Measurements from ENCODE around the gene DSCAML1. TPM values are rescaled to one million over a fixed set of nuclear protein-coding genes. Genes with fewer than 3 reads are reported as not detected.

The DSCAML1 gene
- total and polyA plus RNA-seq, 10 of the 15 experiments (the other 5 are each of a cell fraction or from before 2014, with no cell fraction given): 0.03 to 0.18 (median 0.06) TPM; not detected in 1

DNA sequence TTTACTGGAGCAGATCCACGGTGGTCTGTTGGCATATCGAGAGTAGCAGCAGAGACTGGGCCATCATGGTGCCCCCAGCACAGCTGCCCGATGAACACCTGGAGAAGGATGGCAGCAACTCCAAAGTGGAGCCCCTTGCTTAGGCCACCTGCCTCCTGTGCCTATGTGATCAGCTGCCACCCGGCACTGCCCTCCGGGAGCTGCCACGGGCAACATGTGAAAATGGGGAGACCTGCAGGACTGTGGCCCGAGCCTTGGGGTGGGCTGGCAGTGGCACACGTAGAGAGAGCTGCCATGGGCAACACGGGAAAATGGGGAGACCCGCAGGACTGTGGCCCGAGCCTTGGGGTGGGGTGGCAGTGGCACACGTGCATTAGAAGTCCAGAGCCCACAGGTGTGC is 24.4 kb upstream of the DSCAML1 start:
- no peak overlapping the region for H3K9ac ChIP-seq (ENCODE audit: control insufficient read depth, insufficient read depth, low read length)
- ChIA-PET SMC1A (ENCODE audit: uncharacterized antibody, unreplicated experiment) (interaction anchor here (0.8 to 11.7 kb wide), 7 partner anchors 12 to 232 kb away, joined by 3 to 318 read pairs (median 5); no protein-coding TSS in a partner anchor), RAD21 (ENCODE audit: unreplicated experiment) (interaction anchor here (1.0 to 22.6 kb wide), 5 partner anchors 15 to 232 kb away, joined by 3 to 393 read pairs (median 183); no protein-coding TSS in a partner anchor), CTCF (interaction anchor here (0.7 to 16.0 kb wide), 18 partner anchors 10 to 396 kb away, joined by 3 to 503 read pairs (median 4); no protein-coding TSS in a partner anchor), POLR2A (interaction anchor here (0.9 to 1.5 kb wide), 3 partner anchors 10 to 324 kb away, joined by 4 read pairs; no protein-coding TSS in a partner anchor)
- H3K4me1 ChIP-seq (ENCODE audit: control insufficient read depth, insufficient read depth, low read length): peaks cover 38% of the 10 kb centered on the region
- no peaks in the 10 kb centered on the region for H4K20me1 ChIP-seq (ENCODE audit: control insufficient read depth, insufficient read depth)
- H3K4me2 ChIP-seq (ENCODE audit: control insufficient read depth, insufficient read depth): no peak overlapping the region
- H3K27ac ChIP-seq (ENCODE audit: control insufficient read depth, insufficient read depth): no peak overlapping the region
- intact Hi-C loops (cut with micrococcal nuclease; ENCODE audit: unreplicated experiment): no loop called here
- in situ Hi-C loops (cut with MboI): no loop called here
- 59% methylated on average over 12 of the region's 12 CpGs for WGBS (ENCODE audit: insufficient coverage, insufficient replicate concordance, low lambda C conversion rate, missing lambda C conversion rate)
- H3K4me3 ChIP-seq: no peak overlapping the region
- FAIRE-seq (no peak), DNase-seq (ENCODE audit: low read depth, low spot score) (no peak), ATAC-seq (no peak)
- H3K36me3 ChIP-seq (ENCODE audit: control insufficient read depth in 2 of 2, insufficient read depth in 2 of 2, low read length in 1 of 2): no peaks in the 10 kb centered on the region
- H2AFZ ChIP-seq (ENCODE audit: control insufficient read depth, low read depth, low read length): no peak overlapping the region
- BruUV-seq (replicated peaks): no TSS peak
- no peak for TF ChIP-seq WRNIP1 (IDR thresholded peaks at IDR 0.05; ENCODE audit: borderline replicate concordance, low read depth, low read length)
- H3K9me3 ChIP-seq (replicated peaks; ENCODE audit: control insufficient read depth, insufficient read depth, low read length): no peaks in the 10 kb centered on the region
- peaks cover 2% of the 10 kb centered on the region; the same call in 1 of the 2 replicates for H3K79me2 ChIP-seq (ENCODE audit: control insufficient read depth, insufficient read depth, low read length)
- no peaks in the 10 kb centered on the region for H3K27me3 ChIP-seq (replicated peaks in 1 of 2; ENCODE audit: control insufficient read depth in 2 of 2, insufficient read depth in 2 of 2, low read length in 1 of 2)

DNA sequence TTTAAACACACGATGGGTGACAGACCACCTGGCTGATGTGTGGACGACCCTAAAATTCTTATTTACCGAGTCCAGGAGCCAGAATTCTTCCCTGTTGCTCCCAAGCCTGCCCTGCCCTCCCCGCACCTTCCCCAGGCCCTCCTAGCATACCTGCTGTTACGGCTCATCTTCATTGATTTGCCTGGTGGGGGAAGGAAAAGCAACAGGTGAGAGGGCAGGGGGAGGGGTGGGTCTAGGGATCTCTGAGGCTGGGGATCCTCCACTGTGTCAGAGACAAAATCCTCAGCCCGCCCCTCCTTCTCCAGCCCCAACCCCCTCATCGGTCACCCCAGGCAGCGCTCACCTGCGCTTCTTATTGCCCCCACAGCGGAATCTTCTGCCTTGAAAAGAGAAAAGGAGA is 23.5 kb upstream of the DSCAML1 start:
- ATAC-seq (no peak), FAIRE-seq (no peak), DNase-seq (ENCODE audit: low read depth, low spot score) (no peak)
- in situ Hi-C loops (cut with MboI) (no loop called here), intact Hi-C loops (cut with micrococcal nuclease; ENCODE audit: unreplicated experiment) (no loop called here)
- ChIA-PET SMC1A (ENCODE audit: uncharacterized antibody, unreplicated experiment) (interaction anchor here (1.3 to 11.7 kb wide), 7 partner anchors 15 to 233 kb away, joined by 3 to 318 read pairs (median 66); no protein-coding TSS in a partner anchor), RAD21 (ENCODE audit: unreplicated experiment) (interaction anchor here (1.0 to 22.6 kb wide), 4 partner anchors 14 to 233 kb away, joined by 3 to 393 read pairs (median 228); no protein-coding TSS in a partner anchor), POLR2A (interaction anchor here (0.9 to 1.4 kb wide), 2 partner anchors 232 to 325 kb away, joined by 4 read pairs; no protein-coding TSS in a partner anchor), CTCF (interaction anchor here (1.0 to 16.0 kb wide), 16 partner anchors 8 to 393 kb away, joined by 3 to 503 read pairs (median 6); no protein-coding TSS in a partner anchor)
- H3K4me2 ChIP-seq (ENCODE audit: control insufficient read depth, insufficient read depth): no peak overlapping the region
- H3K79me2 ChIP-seq (ENCODE audit: control insufficient read depth, insufficient read depth, low read length): peaks cover 2% of the 10 kb centered on the region; the same call in 1 of the 2 replicates
- no TSS peak for BruUV-seq (replicated peaks)
- H3K9me3 ChIP-seq (replicated peaks; ENCODE audit: control insufficient read depth, insufficient read depth, low read length): no peaks in the 10 kb centered on the region
- H3K27ac ChIP-seq (ENCODE audit: control insufficient read depth, insufficient read depth): no peak overlapping the region
- no peak overlapping the region for H3K4me3 ChIP-seq
- 51% methylated on average over 6 of the region's 10 CpGs for WGBS (ENCODE audit: insufficient coverage, insufficient replicate concordance, low lambda C conversion rate, missing lambda C conversion rate)
- H4K20me1 ChIP-seq (ENCODE audit: control insufficient read depth, insufficient read depth): no peaks in the 10 kb centered on the region
- no peaks in the 10 kb centered on the region for H3K36me3 ChIP-seq (ENCODE audit: control insufficient read depth in 2 of 2, insufficient read depth in 2 of 2, low read length in 1 of 2)
- no peak overlapping the region for H3K9ac ChIP-seq (ENCODE audit: control insufficient read depth, insufficient read depth, low read length)
- no peaks in the 10 kb centered on the region for H3K27me3 ChIP-seq (replicated peaks in 1 of 2; ENCODE audit: control insufficient read depth in 2 of 2, insufficient read depth in 2 of 2, low read length in 1 of 2)
- peaks cover 47% of the 10 kb centered on the region for H3K4me1 ChIP-seq (ENCODE audit: control insufficient read depth, insufficient read depth, low read length)
- no peak overlapping the region for H2AFZ ChIP-seq (ENCODE audit: control insufficient read depth, low read depth, low read length)
- TF ChIP-seq RELA (IDR thresholded peaks at IDR 0.05; ENCODE audit: borderline replicate concordance, partially characterized antibody): no peak
- TF ChIP-seq, protein P1, sequence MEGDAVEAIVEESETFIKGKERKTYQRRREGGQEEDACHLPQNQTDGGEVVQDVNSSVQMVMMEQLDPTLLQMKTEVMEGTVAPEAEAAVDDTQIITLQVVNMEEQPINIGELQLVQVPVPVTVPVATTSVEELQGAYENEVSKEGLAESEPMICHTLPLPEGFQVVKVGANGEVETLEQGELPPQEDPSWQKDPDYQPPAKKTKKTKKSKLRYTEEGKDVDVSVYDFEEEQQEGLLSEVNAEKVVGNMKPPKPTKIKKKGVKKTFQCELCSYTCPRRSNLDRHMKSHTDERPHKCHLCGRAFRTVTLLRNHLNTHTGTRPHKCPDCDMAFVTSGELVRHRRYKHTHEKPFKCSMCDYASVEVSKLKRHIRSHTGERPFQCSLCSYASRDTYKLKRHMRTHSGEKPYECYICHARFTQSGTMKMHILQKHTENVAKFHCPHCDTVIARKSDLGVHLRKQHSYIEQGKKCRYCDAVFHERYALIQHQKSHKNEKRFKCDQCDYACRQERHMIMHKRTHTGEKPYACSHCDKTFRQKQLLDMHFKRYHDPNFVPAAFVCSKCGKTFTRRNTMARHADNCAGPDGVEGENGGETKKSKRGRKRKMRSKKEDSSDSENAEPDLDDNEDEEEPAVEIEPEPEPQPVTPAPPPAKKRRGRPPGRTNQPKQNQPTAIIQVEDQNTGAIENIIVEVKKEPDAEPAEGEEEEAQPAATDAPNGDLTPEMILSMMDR (IDR thresholded peaks at IDR 0.05 in 2 of 3, conservative IDR thresholded peaks at IDR 0.05 in 1 of 3; ENCODE audit: control insufficient read depth in 2 of 3, extremely low read depth in 1 of 3, insufficient read depth in 1 of 3, low read depth in 3 of 3, low read length in 3 of 3): no peak
- no peak for TF ChIP-seq SUPT20H (IDR thresholded peaks at IDR 0.05; ENCODE audit: borderline replicate concordance, control insufficient read depth, low read depth, low read length)
- no peak for TF ChIP-seq KAT2A (conservative IDR thresholded peaks at IDR 0.05; ENCODE audit: control insufficient read depth, low read depth, low read length)
- TF ChIP-seq ZNF207 (IDR thresholded peaks at IDR 0.05; ENCODE audit: borderline replicate concordance): no peak
- TF ChIP-seq CBX5 (IDR thresholded peaks at IDR 0.05; ENCODE audit: low read depth): no peak
- no peak for TF ChIP-seq NRF1 (conservative IDR thresholded peaks at IDR 0.05; ENCODE audit: low read depth, low read length)
- no peak for TF ChIP-seq ZBED1 (IDR thresholded peaks at IDR 0.05; ENCODE audit: borderline replicate concordance)
- TF ChIP-seq, protein P2, sequence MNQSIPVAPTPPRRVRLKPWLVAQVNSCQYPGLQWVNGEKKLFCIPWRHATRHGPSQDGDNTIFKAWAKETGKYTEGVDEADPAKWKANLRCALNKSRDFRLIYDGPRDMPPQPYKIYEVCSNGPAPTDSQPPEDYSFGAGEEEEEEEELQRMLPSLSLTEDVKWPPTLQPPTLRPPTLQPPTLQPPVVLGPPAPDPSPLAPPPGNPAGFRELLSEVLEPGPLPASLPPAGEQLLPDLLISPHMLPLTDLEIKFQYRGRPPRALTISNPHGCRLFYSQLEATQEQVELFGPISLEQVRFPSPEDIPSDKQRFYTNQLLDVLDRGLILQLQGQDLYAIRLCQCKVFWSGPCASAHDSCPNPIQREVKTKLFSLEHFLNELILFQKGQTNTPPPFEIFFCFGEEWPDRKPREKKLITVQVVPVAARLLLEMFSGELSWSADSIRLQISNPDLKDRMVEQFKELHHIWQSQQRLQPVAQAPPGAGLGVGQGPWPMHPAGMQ (IDR thresholded peaks at IDR 0.05; ENCODE audit: borderline replicate concordance): no peak
- no peak for TF ChIP-seq IKZF2 (IDR thresholded peaks at IDR 0.05)
- no peak for TF ChIP-seq RCOR1 (conservative IDR thresholded peaks at IDR 0.05; ENCODE audit: low read depth, low read length)
- TF ChIP-seq HDAC6 (IDR thresholded peaks at IDR 0.05; ENCODE audit: unreplicated experiment): no peak

Measured in GM12878 (cell line).